NCI-H128 (cell line): ENCODE measurements around the gene PIGV.
"Not testable (repeated sequence)": the region's sequence is repeated elsewhere in the genome, so short reads cannot be mapped to it uniquely, and the experiment has no call there.

Experiments
- DNase-seq: peaks from one replicate; lab custom pipeline; 2025; ENCODE audit not compliant: unreplicated experiment; lab: John Stamatoyannopoulos, UW

Gene PIGV

GRCh38 chr1:26831059-26831458 is 43.3 kb downstream of the PIGV start:
- no peak for DNase-seq

GRCh38 chr1:26831546-26832248 is 43.9 kb downstream of the PIGV start:
- no peak for DNase-seq

- no peak for DNase-seq
Observed at GRCh38 chr1:26832249-26832960, 44.7 kb downstream of the PIGV start.

- DNase-seq, result no peak
Observed at GRCh38 chr1:26833432-26834405, 46.0 kb downstream of the PIGV start.

- DNase-seq, result not testable (repeated sequence)
Observed at GRCh38 chr1:26837665-26838064, 49.9 kb downstream of the PIGV start.

- DNase-seq, result no peak
Observed at GRCh38 chr1:26838474-26839338, 51.0 kb downstream of the PIGV start.

- no peak for DNase-seq
Observed at GRCh38 chr1:26839339-26839722, 51.6 kb downstream of the PIGV start.

GRCh38 chr1:26839779-26840178 is 52.0 kb downstream of the PIGV start:
- no peak for DNase-seq

- no peak for DNase-seq
Observed at GRCh38 chr1:26844424-26845196, 56.9 kb downstream of the PIGV start.

- DNase-seq, result not testable (repeated sequence)
Observed at GRCh38 chr1:26847826-26848225, 60.1 kb downstream of the PIGV start.
